HG03066 (cell line): Measurements from ENCODE around the gene CBLN3.
"Not testable (repeated sequence)": the region's sequence is repeated elsewhere in the genome, so short reads cannot be mapped to it uniquely, and the experiment has no call there.

Experiments used
- ATAC-seq: cut with Tn5 transposase; IDR thresholded peaks from one replicate; pipeline ENCODE4 v1.9.1; 2021; ENCODE audit warnings: low read depth; ENCODE audit not compliant: unreplicated experiment

The CBLN3 gene

GRCh38 chr14:24429395-24430142 is at the start of gene CBLN3, which contains the start of gene KHNYN:
CBLN3 (minus strand) TSS chr14:24429668; CDS start chr14:24429054, 614 bp downstream.
KHNYN (plus strand) TSS chr14:24429954; CDS start chr14:24430731, 777 bp downstream.
- peak; percentile 86 for ATAC-seq

GRCh38 chr14:24475261-24475660 is 45.8 kb upstream of the CBLN3 start:
- no peak for ATAC-seq

- no peak for ATAC-seq
Measured at GRCh38 chr14:24473211-24473610, 43.7 kb upstream of the CBLN3 start.

GRCh38 chr14:24470450-24470849 is 41.0 kb upstream of the CBLN3 start:
- ATAC-seq: not testable (repeated sequence)

DNA sequence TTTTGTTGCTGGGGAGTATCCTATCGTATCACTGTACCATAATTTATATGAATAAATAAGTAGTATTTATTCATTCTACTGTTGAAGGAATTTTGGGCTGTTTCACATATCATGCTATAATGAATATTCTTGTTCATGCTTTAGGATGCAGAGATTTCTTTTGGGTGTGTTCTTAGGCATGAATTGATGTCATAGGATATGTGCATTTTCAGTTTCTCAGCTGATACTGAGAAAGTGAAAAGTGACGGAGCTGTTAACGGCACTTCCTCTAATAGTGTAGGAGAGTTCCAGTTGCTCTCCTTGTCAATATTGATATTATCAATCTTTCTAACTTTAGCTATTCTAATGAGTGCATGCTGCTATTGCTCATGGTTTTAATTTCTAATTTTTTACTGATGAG is 36.3 kb upstream of the CBLN3 start:
- no peak for ATAC-seq

GRCh38 chr14:24465368-24465767 is 35.9 kb upstream of the CBLN3 start:
- no peak for ATAC-seq

- no peak for ATAC-seq
Measured at GRCh38 chr14:24463884-24464785, 34.7 kb upstream of the CBLN3 start.

GRCh38 chr14:24463017-24463883 is 33.8 kb upstream of the CBLN3 start:
- no peak for ATAC-seq

DNA sequence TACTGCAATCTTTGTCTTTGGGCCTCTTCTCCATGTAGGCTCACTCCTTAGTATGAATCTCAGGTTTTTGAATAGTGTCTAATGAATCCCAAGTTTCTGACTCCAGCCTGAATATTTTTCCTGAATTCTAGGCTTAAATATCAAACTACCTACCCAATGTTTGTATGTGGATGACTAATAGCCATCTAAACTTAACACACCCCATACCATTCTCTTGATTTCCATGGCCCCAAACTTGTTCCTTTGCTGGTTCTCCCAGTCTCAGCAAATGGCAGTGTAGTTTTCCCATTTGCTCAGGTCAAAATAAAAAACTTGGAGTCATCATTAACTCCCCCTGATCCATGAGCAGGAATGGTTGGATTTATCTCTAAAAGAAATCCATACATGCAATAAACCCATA is 31.9 kb upstream of the CBLN3 start:
- no peak for ATAC-seq

DNA sequence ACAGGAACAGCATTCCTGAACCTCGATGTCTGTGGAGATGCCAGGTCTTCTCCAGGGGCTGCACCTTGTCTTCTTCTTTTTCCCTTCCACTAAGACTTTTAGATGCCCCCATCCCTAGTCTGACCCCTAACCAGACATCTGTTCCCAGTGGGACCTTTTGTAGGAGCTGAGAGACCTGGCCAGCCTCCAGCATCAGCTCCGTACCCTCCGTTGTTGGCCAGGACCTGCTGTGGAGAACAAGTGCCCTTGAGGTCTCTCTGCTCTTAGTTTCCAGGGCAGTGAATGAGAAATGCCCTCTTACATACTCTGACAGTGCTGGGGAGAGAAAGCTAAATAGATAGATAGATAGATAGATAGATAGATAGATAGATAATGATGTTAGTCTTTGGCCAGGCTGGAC is 29.9 kb upstream of the CBLN3 start:
- ATAC-seq: no peak

DNA sequence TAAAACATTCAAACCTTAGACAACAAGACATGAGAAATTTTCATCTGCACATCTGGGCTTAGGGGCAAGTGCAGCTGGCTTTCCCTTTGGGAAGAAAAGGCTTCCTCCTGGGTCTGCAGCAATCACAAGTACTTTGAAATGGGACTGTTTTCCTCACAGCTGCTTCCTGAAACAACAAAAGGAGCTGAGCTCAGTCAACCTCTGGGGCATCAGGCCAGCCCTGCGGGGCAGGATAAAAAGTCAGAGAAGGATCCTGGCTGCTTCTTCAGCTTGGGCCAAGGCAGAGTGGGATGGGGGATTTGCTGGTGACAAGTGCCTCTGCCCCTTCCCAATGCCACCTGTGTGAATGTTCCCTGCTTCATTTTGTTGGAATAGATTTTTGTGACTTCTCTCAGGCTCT is 29.3 kb upstream of the CBLN3 start:
- ATAC-seq: no peak

- no peak for ATAC-seq
Measured at GRCh38 chr14:24456980-24457379, 27.5 kb upstream of the CBLN3 start.

GRCh38 chr14:24450828-24451227 is 21.4 kb upstream of the CBLN3 start:
- ATAC-seq: not testable (repeated sequence)

GRCh38 chr14:24443053-24443665 is 13.7 kb upstream of the CBLN3 start:
- no peak for ATAC-seq

GRCh38 chr14:24442240-24443052 is 13.0 kb upstream of the CBLN3 start, which contains the start of gene SDR39U1:
SDR39U1 (minus strand) TSS chr14:24442776; CDS start chr14:24442769, 7 bp downstream.
- ATAC-seq: peak; percentile 90

GRCh38 chr14:24441904-24442239 is 12.4 kb upstream of the CBLN3 start:
- no peak for ATAC-seq

GRCh38 chr14:24441485-24441884 is 12.0 kb upstream of the CBLN3 start:
- no peak for ATAC-seq

- no peak for ATAC-seq
Measured at GRCh38 chr14:24440606-24441399, 11.3 kb upstream of the CBLN3 start.
